ENCODE measurements around the gene ARPC1B.

ARPC1B gene

GRCh38 chr7:99402854-99403253, 28.3 kb downstream of the ARPC1B start:
- Histone ChIP-seq H3K4me3 (ENCODE audit: low read depth, low read length) (no peak overlapping the region), H3K36me3 (replicated peaks) (peaks cover 64% of the 10 kb centered on the region), H3K27ac (no peak overlapping the region), H3K27me3 (replicated peaks) (no peaks in the 10 kb centered on the region)
- DNase-seq: no peak
- in situ Hi-C loops (cut with HindIII; ENCODE audit: low pct_ligation_motif_present, low sequenced_read_pairs): no loop called here
- no peak for TF ChIP-seq CTCF (IDR thresholded peaks at IDR 0.05; ENCODE audit: low read depth, low read length, missing control alignments)

GRCh38 chr7:99403764-99404163, 29.2 kb downstream of the ARPC1B start:
- Histone ChIP-seq H3K27ac (no peak overlapping the region), H3K27me3 (replicated peaks) (no peaks in the 10 kb centered on the region), H3K36me3 (replicated peaks) (peaks cover 58% of the 10 kb centered on the region), H3K4me3 (ENCODE audit: low read depth, low read length) (no peak overlapping the region)
- no peak for DNase-seq
- TF ChIP-seq CTCF (IDR thresholded peaks at IDR 0.05; ENCODE audit: low read depth, low read length, missing control alignments): no peak
- in situ Hi-C loops (cut with HindIII; ENCODE audit: low pct_ligation_motif_present, low sequenced_read_pairs): no loop called here

GRCh38 chr7:99404235-99404976, 29.9 kb downstream of the ARPC1B start:
- in situ Hi-C loops (cut with HindIII; ENCODE audit: low pct_ligation_motif_present, low sequenced_read_pairs): no loop called here
- no peak overlapping the region for H3K27ac ChIP-seq
- H3K4me3 ChIP-seq (ENCODE audit: low read depth, low read length): no peak overlapping the region
- no peak for TF ChIP-seq CTCF (IDR thresholded peaks at IDR 0.05; ENCODE audit: low read depth, low read length, missing control alignments)
- H3K27me3 ChIP-seq (replicated peaks): no peaks in the 10 kb centered on the region
- peaks cover 51% of the 10 kb centered on the region for H3K36me3 ChIP-seq (replicated peaks)
- DNase-seq: no peak

- no peak for DNase-seq
- TF ChIP-seq CTCF (IDR thresholded peaks at IDR 0.05; ENCODE audit: low read depth, low read length, missing control alignments): no peak
- H3K27me3 ChIP-seq (replicated peaks): no peaks in the 10 kb centered on the region
- peaks cover 46% of the 10 kb centered on the region for H3K36me3 ChIP-seq (replicated peaks)
- in situ Hi-C loops (cut with HindIII; ENCODE audit: low pct_ligation_motif_present, low sequenced_read_pairs): no loop called here
- no peak overlapping the region for H3K27ac ChIP-seq
- H3K4me3 ChIP-seq (ENCODE audit: low read depth, low read length): no peak overlapping the region
Measured at GRCh38 chr7:99404977-99405320, 30.4 kb downstream of the ARPC1B start.

GRCh38 chr7:99406557-99406956, 32.0 kb downstream of the ARPC1B start:
- Histone ChIP-seq H3K27ac (no peak overlapping the region), H3K4me3 (ENCODE audit: low read depth, low read length) (no peak overlapping the region), H3K27me3 (replicated peaks) (no peaks in the 10 kb centered on the region), H3K36me3 (replicated peaks) (peaks cover 42% of the 10 kb centered on the region)
- in situ Hi-C loops (cut with HindIII; ENCODE audit: low pct_ligation_motif_present, low sequenced_read_pairs): no loop called here
- no peak for DNase-seq
- TF ChIP-seq CTCF (IDR thresholded peaks at IDR 0.05; ENCODE audit: low read depth, low read length, missing control alignments): no peak

- TF ChIP-seq CTCF (IDR thresholded peaks at IDR 0.05; ENCODE audit: low read depth, low read length, missing control alignments): no peak
- peak overlapping the region; percentile 98 for H3K4me3 ChIP-seq (ENCODE audit: low read depth, low read length)
- in situ Hi-C loops (cut with HindIII; ENCODE audit: low pct_ligation_motif_present, low sequenced_read_pairs): no loop called here
- peak overlapping the region; percentile 100 for H3K27ac ChIP-seq
- peaks cover 45% of the 10 kb centered on the region for H3K36me3 ChIP-seq (replicated peaks)
- DNase-seq: peak; percentile 69
- no peaks in the 10 kb centered on the region for H3K27me3 ChIP-seq (replicated peaks)
Measured at GRCh38 chr7:99407872-99408378, 33.4 kb downstream of the ARPC1B start.
